ENCODE measurements around the gene RPS17. TPM values are rescaled to one million over a fixed set of nuclear protein-coding genes. Genes with fewer than 3 reads are reported as not detected.

The RPS17 gene
- total and polyA plus RNA-seq, 10 of the 15 experiments (the other 5 are each of a cell fraction or from before 2014, with no cell fraction given): 1,223 to 7,871 (median 3,879) TPM

GRCh38 chr15:82551646-82552247 is 11.5 kb upstream of the RPS17 start (continued):
- TF ChIP-seq SRF (IDR thresholded peaks at IDR 0.05; ENCODE audit: low read depth in 2 of 2, low read length in 2 of 2) (no peak), NBN (IDR thresholded peaks at IDR 0.05) (no peak), ZNF622 (IDR thresholded peaks at IDR 0.05) (no peak), REST (IDR thresholded peaks at IDR 0.05; ENCODE audit: low read depth, low read length) (no peak), NR2F1 (conservative IDR thresholded peaks at IDR 0.05) (peak; percentile 44; the same call in 1 of the 2 replicates), BCL11A (IDR thresholded peaks at IDR 0.05; ENCODE audit: low read depth, low read length) (no peak), PML (IDR thresholded peaks at IDR 0.05; ENCODE audit: low read length) (no peak), NKRF (conservative IDR thresholded peaks at IDR 0.05) (no peak), NFYB (IDR thresholded peaks at IDR 0.05; ENCODE audit: insufficient read depth, low read depth, low read length) (no peak), DPF2 (IDR thresholded peaks at IDR 0.05) (no peak), CBX5 (IDR thresholded peaks at IDR 0.05; ENCODE audit: low read depth) (no peak), ELK1 (IDR thresholded peaks at IDR 0.05; ENCODE audit: low read depth, low read length) (no peak), TBL1XR1 (IDR thresholded peaks at IDR 0.05; ENCODE audit: low read depth, low read length) (no peak), EED (IDR thresholded peaks at IDR 0.05; ENCODE audit: low read depth) (peak; percentile 73), RUNX3 (IDR thresholded peaks at IDR 0.05; ENCODE audit: low read length) (peak; percentile 80), NFYA (IDR thresholded peaks at IDR 0.05; ENCODE audit: borderline replicate concordance, low read depth, low read length) (no peak), RAD51 (IDR thresholded peaks at IDR 0.05) (no peak), CHD1 (IDR thresholded peaks at IDR 0.05; ENCODE audit: low read depth, low read length) (no peak), SPI1 (IDR thresholded peaks at IDR 0.05; ENCODE audit: borderline replicate concordance, insufficient read depth, low read depth, low read length) (peak; percentile 58), CBFB (IDR thresholded peaks at IDR 0.05; ENCODE audit: low read depth) (no peak), ESRRA (IDR thresholded peaks at IDR 0.05; ENCODE audit: low read length) (no peak), ZZZ3 (IDR thresholded peaks at IDR 0.05; ENCODE audit: control insufficient read depth, insufficient read length, low read depth) (no peak)
- TF ChIP-seq, protein P1, sequence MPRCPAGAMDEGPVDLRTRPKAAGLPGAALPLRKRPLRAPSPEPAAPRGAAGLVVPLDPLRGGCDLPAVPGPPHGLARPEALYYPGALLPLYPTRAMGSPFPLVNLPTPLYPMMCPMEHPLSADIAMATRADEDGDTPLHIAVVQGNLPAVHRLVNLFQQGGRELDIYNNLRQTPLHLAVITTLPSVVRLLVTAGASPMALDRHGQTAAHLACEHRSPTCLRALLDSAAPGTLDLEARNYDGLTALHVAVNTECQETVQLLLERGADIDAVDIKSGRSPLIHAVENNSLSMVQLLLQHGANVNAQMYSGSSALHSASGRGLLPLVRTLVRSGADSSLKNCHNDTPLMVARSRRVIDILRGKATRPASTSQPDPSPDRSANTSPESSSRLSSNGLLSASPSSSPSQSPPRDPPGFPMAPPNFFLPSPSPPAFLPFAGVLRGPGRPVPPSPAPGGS (IDR thresholded peaks at IDR 0.05; ENCODE audit: borderline replicate concordance, insufficient read depth, low read depth, low read length, poor library complexity, severe bottlenecking): no peak
- TF ChIP-seq, protein P2, sequence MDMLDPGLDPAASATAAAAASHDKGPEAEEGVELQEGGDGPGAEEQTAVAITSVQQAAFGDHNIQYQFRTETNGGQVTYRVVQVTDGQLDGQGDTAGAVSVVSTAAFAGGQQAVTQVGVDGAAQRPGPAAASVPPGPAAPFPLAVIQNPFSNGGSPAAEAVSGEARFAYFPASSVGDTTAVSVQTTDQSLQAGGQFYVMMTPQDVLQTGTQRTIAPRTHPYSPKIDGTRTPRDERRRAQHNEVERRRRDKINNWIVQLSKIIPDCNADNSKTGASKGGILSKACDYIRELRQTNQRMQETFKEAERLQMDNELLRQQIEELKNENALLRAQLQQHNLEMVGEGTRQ (IDR thresholded peaks at IDR 0.05; ENCODE audit: borderline replicate concordance, low read depth, low read length): no peak
